PC-9 (cell line): ENCODE results near the gene MICAL2.

Experiments used
- CTCF ChIP-seq: fragments of 200-600 bp; sonication (generic); conservative IDR thresholded peaks from 2 replicates; pipeline ENCODE4 v1.6.1; 2017; ENCODE audit warnings: mixed run types, antibody characterized with exemption, mild to moderate bottlenecking, moderate library complexity
- EZH2 ChIP-seq: fragments of 200-600 bp; sonication (generic); IDR thresholded peaks from 2 replicates; pipeline ENCODE4 v1.8.0; 2017; ENCODE audit warnings: antibody characterized with exemption, low read depth

DNA sequence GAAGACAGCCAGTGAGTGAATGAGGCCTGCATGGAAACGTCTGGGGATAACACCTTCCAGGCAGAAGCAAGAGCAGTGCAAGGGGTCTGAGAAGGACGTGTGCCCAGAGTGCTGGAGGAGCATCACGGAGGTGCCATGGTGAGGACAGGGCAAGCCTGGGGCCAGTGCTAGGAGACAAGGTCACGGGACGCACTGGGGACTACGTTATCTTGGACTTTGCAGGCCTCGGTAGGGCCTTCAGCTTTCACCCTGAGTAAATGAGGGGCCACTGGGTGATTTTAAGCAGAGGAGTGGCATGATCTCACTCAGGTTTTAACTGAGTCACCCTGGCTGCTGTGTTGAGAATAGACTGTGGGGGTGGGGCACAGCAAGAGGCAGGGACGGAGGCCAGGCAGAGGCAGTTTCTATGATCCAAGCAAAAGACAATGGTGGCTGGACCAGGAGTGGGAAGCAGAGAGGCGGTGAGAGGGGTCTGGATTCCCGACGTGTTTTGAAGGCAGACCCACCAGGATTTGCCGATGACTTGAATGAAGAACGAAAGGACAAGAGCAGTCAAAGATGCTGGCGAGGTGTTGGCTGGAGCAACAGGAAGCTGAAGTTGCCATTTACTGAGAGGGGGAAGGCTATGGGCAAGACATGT lies 164.3 kb downstream of the MICAL2 start:
- TF ChIP-seq CTCF (no peak), EZH2 (no peak)
